HG03066 (cell line): ENCODE data around the gene GDF9.

Experiments
- ATAC-seq: cut with Tn5 transposase; IDR thresholded peaks from one replicate; pipeline ENCODE4 v1.9.1; 2021; ENCODE audit warnings: low read depth; ENCODE audit not compliant: unreplicated experiment

The GDF9 gene

GRCh38 chr5:132822650-132823480 lies 43.4 kb downstream of the GDF9 start:
- ATAC-seq = no peak

- no peak for ATAC-seq
Measured at GRCh38 chr5:132821791-132822190, 44.5 kb downstream of the GDF9 start.

- no peak for ATAC-seq
Measured at GRCh38 chr5:132821350-132821749, 44.9 kb downstream of the GDF9 start.

GRCh38 chr5:132820162-132820754 lies 46.0 kb downstream of the GDF9 start:
- ATAC-seq = peak; percentile 86

- no peak for ATAC-seq
Measured at GRCh38 chr5:132819468-132819867, 46.8 kb downstream of the GDF9 start.

GRCh38 chr5:132817011-132817410 lies 49.3 kb downstream of the GDF9 start:
- no peak for ATAC-seq

GRCh38 chr5:132816554-132816953 lies 49.7 kb downstream of the GDF9 start:
- ATAC-seq = no peak

- no peak for ATAC-seq
Measured at GRCh38 chr5:132816083-132816482, 50.2 kb downstream of the GDF9 start.

GRCh38 chr5:132815454-132815853 lies 50.8 kb downstream of the GDF9 start:
- no peak for ATAC-seq

- no peak for ATAC-seq
Measured at GRCh38 chr5:132814503-132815294, 51.6 kb downstream of the GDF9 start.

- ATAC-seq = no peak
Measured at GRCh38 chr5:132813599-132814502, 52.4 kb downstream of the GDF9 start.

- no peak for ATAC-seq
Measured at GRCh38 chr5:132812781-132813598, 53.3 kb downstream of the GDF9 start, which contains the start of gene SOWAHA. Gene SOWAHA, plus strand, starts transcription at chr5:132813302. Its CDS starts 320 bp downstream, at chr5:132813622.

GRCh38 chr5:132812123-132812765 lies 54.0 kb downstream of the GDF9 start:
- ATAC-seq = no peak
